KMS-11 (cell line): ENCODE results near the gene DNA2.

Experiments used
- H2AFZ ChIP-seq: fragments of 200-600 bp; sonication (generic); 2 replicates; pipeline ENCODE4 v1.6.1; 2016; ENCODE audit warnings: antibody characterized with exemption, mixed run types, low read depth
- H3K27ac ChIP-seq: fragments of 200-600 bp; sonication (generic); 2 replicates; pipeline ENCODE4 v1.6.1; 2016; ENCODE audit warnings: mild to moderate bottlenecking, mixed run types
- H3K27me3 ChIP-seq: fragments of 200-600 bp; sonication (generic); 2 replicates; pipeline ENCODE4 v1.6.1; 2017; ENCODE audit warnings: mild to moderate bottlenecking, low read depth, mixed run types, moderate library complexity; ENCODE audit not compliant: insufficient read depth
- H3K36me3 ChIP-seq: fragments of 200-600 bp; sonication (generic); 2 replicates; pipeline ENCODE4 v1.6.1; 2017; ENCODE audit warnings: mild to moderate bottlenecking, mixed run types; ENCODE audit not compliant: insufficient read depth
- H3K4me1 ChIP-seq: fragments of 200-600 bp; sonication (generic); 2 replicates; pipeline ENCODE4 v1.6.1; 2016; ENCODE audit warnings: mild to moderate bottlenecking, low read depth, mixed run types; ENCODE audit not compliant: poor library complexity, severe bottlenecking
- H3K4me2 ChIP-seq: fragments of 200-600 bp; sonication (generic); 2 replicates; pipeline ENCODE4 v1.7.0; 2016; ENCODE audit warnings: mild to moderate bottlenecking, mixed run types
- H3K4me3 ChIP-seq: fragments of 200-600 bp; sonication (generic); IDR thresholded peaks from 2 replicates; pipeline ENCODE4 v1.6.1; 2017; ENCODE audit warnings: low read depth, low read length, mixed read lengths; ENCODE audit not compliant: insufficient read depth
- H3K79me2 ChIP-seq: fragments of 200-600 bp; sonication (generic); 2 replicates; pipeline ENCODE4 v1.6.1; 2016; ENCODE audit warnings: low read depth, mixed run types; ENCODE audit not compliant: insufficient read depth
- H3K9ac ChIP-seq: fragments of 200-600 bp; sonication (generic); 2 replicates; pipeline ENCODE4 v1.6.1; 2016; ENCODE audit warnings: mild to moderate bottlenecking, mixed run types
- H4K20me1 ChIP-seq: fragments of 200-600 bp; sonication (generic); 2 replicates; pipeline ENCODE4 v1.6.1; 2016; ENCODE audit warnings: mild to moderate bottlenecking, mixed run types; ENCODE audit not compliant: insufficient read depth
- TF ChIP-seq, protein P1 (sequence below): fragments of 200-600 bp; sonication (generic); conservative IDR thresholded peaks from 2 replicates; pipeline ENCODE4 v1.6.1; 2017; ENCODE audit warnings: low read depth, mild to moderate bottlenecking, antibody characterized with exemption, low read length, moderate library complexity, mixed read lengths

DNA2 gene

DNA sequence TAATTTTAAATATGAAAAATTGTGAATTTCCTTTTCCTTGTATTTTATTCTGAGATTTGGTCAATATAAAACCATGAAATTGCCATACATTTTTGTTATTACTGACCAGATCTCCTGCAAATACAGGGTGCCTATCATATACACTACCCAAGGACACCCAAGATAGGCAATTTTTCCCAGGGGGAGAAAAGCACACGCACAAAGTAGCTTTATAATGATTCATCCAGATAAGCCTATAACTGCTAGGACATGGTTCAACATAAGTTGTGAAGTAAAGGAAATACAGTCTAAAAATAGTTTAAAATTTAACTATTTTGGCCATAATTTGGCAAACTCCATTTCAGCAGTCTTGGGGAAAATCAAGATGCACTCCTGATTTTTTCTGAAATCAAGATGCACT is 69.5 kb downstream of the DNA2 start:
- H4K20me1 ChIP-seq = no peaks in the 10 kb centered on the region
- H3K36me3 ChIP-seq = no peaks in the 10 kb centered on the region
- no peak overlapping the region for H3K27ac ChIP-seq
- no peak overlapping the region for H3K4me3 ChIP-seq
- H3K4me1 ChIP-seq = peaks cover 9% of the 10 kb centered on the region
- TF ChIP-seq, protein P1, sequence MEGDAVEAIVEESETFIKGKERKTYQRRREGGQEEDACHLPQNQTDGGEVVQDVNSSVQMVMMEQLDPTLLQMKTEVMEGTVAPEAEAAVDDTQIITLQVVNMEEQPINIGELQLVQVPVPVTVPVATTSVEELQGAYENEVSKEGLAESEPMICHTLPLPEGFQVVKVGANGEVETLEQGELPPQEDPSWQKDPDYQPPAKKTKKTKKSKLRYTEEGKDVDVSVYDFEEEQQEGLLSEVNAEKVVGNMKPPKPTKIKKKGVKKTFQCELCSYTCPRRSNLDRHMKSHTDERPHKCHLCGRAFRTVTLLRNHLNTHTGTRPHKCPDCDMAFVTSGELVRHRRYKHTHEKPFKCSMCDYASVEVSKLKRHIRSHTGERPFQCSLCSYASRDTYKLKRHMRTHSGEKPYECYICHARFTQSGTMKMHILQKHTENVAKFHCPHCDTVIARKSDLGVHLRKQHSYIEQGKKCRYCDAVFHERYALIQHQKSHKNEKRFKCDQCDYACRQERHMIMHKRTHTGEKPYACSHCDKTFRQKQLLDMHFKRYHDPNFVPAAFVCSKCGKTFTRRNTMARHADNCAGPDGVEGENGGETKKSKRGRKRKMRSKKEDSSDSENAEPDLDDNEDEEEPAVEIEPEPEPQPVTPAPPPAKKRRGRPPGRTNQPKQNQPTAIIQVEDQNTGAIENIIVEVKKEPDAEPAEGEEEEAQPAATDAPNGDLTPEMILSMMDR = no peak
- H3K79me2 ChIP-seq = peaks cover 38% of the 10 kb centered on the region
- H3K27me3 ChIP-seq = no peaks in the 10 kb centered on the region
- H3K9ac ChIP-seq = no peak overlapping the region
- H2AFZ ChIP-seq = no peak overlapping the region
- no peak overlapping the region for H3K4me2 ChIP-seq

DNA sequence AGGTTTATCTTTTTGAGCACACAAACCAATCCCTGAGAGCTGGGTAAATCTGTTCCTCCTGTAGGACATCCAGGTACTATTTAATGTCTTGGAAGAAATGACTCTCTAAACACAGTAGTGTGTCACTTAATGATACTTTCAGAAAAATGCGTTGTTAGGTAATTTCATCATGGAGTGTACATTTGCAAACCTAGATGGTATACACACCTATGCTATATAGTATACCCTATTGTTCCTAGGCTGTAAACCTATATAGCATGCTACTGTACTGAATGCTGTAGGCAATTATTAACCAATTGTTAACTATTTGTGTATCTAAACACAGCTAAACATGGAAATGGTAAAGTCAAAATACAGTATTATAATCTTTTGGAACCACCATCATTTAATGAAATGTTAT is 74.8 kb downstream of the DNA2 start:
- Histone ChIP-seq H3K9ac (no peak overlapping the region), H3K79me2 (no peaks in the 10 kb centered on the region), H3K27me3 (no peaks in the 10 kb centered on the region), H3K4me1 (no peaks in the 10 kb centered on the region), H2AFZ (no peak overlapping the region), H4K20me1 (no peaks in the 10 kb centered on the region), H3K27ac (no peak overlapping the region), H3K4me2 (no peak overlapping the region), H3K4me3 (no peak overlapping the region), H3K36me3 (no peaks in the 10 kb centered on the region; the same call in 1 of the 2 replicates)
- TF ChIP-seq, protein P1 = no peak

GRCh38 chr10:68385740-68386139 is 86.0 kb downstream of the DNA2 start:
- Histone ChIP-seq H3K27ac (no peak overlapping the region), H2AFZ (no peak overlapping the region), H3K4me3 (no peak overlapping the region), H3K79me2 (no peaks in the 10 kb centered on the region), H3K4me1 (no peaks in the 10 kb centered on the region), H3K27me3 (no peaks in the 10 kb centered on the region), H3K9ac (no peak overlapping the region), H4K20me1 (no peaks in the 10 kb centered on the region), H3K36me3 (0 out of 2 replicates have a peak, but pooled peaks cover 5% of the 10 kb centered on the region), H3K4me2 (no peak overlapping the region)
- TF ChIP-seq, protein P1 = no peak

DNA sequence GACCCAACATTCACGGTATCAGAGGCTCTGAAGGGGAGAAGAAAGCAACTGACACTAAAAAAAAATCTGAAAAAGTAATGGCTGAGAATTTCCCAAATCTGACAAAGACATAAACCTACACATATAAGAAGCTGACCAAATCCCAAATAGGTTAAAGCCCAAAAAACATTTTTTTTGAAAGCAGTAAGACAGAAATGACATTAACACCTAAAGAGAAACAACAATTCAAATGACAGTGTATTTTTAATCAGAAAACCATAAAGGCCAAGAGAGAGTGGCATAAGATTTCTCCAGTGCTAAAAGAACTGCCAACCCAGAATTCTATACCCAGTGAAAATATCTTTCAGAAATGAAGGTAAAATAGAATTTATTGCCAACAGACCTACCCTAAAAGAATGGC is 100.2 kb downstream of the DNA2 start:
- H3K36me3 ChIP-seq = no peaks in the 10 kb centered on the region
- TF ChIP-seq, protein P1 = no peak

More for the DNA sequence above, 100.2 kb downstream of the DNA2 start:
- Histone ChIP-seq H3K27me3 (no peaks in the 10 kb centered on the region), H3K79me2 (no peaks in the 10 kb centered on the region), H2AFZ (no peak overlapping the region), H3K4me1 (no peaks in the 10 kb centered on the region), H3K9ac (no peak overlapping the region), H3K27ac (no peak overlapping the region), H4K20me1 (no peaks in the 10 kb centered on the region), H3K4me3 (no peak overlapping the region), H3K4me2 (no peak overlapping the region)
